WERI-Rb-1 (cell line): ENCODE data around the gene ABI3BP.

ENCODE experiments used
- DNase-seq: peaks from one replicate; pipeline ENCODE4 v3.0.0-alpha.2; 2020
- H3K27ac ChIP-seq: fragments of 250-450 bp; sonication (Bioruptor Pico); 2 replicates; pipeline ENCODE4 v1.5.1; 2020; ENCODE audit warnings: mild to moderate bottlenecking, moderate library complexity
- H3K27me3 ChIP-seq: fragments of 250-450 bp; sonication (Bioruptor Pico); 2 replicates; pipeline ENCODE4 v1.5.1; 2021; ENCODE audit warnings: mild to moderate bottlenecking, low read depth, moderate library complexity; ENCODE audit not compliant: insufficient read depth, severe bottlenecking
- H3K36me3 ChIP-seq: fragments of 250-450 bp; sonication (Bioruptor Pico); 2 replicates; pipeline ENCODE4 v1.5.1; 2020; ENCODE audit warnings: mild to moderate bottlenecking, moderate library complexity
- H3K4me3 ChIP-seq: 2 replicates; pipeline ENCODE4 v1.5.1; 2011; ENCODE audit warnings: low read depth, mild to moderate bottlenecking, control low read depth, low read length
- H3K9me3 ChIP-seq: fragments of 250-450 bp; sonication (Bioruptor Pico); 2 replicates; pipeline ENCODE4 v1.5.1; 2021; ENCODE audit warnings: mild to moderate bottlenecking, moderate library complexity; ENCODE audit not compliant: severe bottlenecking
- CTCF ChIP-seq: IDR thresholded peaks from 2 replicates; pipeline ENCODE4 v1.5.1; 2011; ENCODE audit warnings: low read depth, mild to moderate bottlenecking, control low read depth, inconsistent platforms, low read length

ABI3BP gene

GRCh38 chr3:100836661-100837060 is 156.6 kb downstream of the ABI3BP start:
- no peaks in the 10 kb centered on the region for H3K9me3 ChIP-seq
- H3K36me3 ChIP-seq, result no peaks in the 10 kb centered on the region
- H3K27ac ChIP-seq, result no peak overlapping the region
- no peak for DNase-seq
- no peak overlapping the region for H3K4me3 ChIP-seq
- H3K27me3 ChIP-seq, result no peaks in the 10 kb centered on the region
- TF ChIP-seq CTCF, result no peak

- TF ChIP-seq CTCF, result no peak
- no peak for DNase-seq
- no peak overlapping the region for H3K4me3 ChIP-seq
- no peaks in the 10 kb centered on the region for H3K9me3 ChIP-seq
- no peaks in the 10 kb centered on the region for H3K36me3 ChIP-seq
- H3K27ac ChIP-seq, result no peak overlapping the region
- no peaks in the 10 kb centered on the region for H3K27me3 ChIP-seq
Measured at GRCh38 chr3:100834332-100834731, 158.9 kb downstream of the ABI3BP start.

GRCh38 chr3:100833483-100833882 is 159.7 kb downstream of the ABI3BP start:
- DNase-seq, result no peak
- Histone ChIP-seq H3K36me3 (no peaks in the 10 kb centered on the region), H3K27me3 (no peaks in the 10 kb centered on the region), H3K4me3 (no peak overlapping the region), H3K9me3 (no peaks in the 10 kb centered on the region), H3K27ac (no peak overlapping the region)
- TF ChIP-seq CTCF, result no peak

- Histone ChIP-seq H3K27me3 (no peaks in the 10 kb centered on the region), H3K27ac (no peak overlapping the region), H3K36me3 (no peaks in the 10 kb centered on the region), H3K9me3 (no peaks in the 10 kb centered on the region), H3K4me3 (no peak overlapping the region)
- TF ChIP-seq CTCF, result no peak
- DNase-seq, result no peak
Measured at GRCh38 chr3:100831629-100832028, 161.6 kb downstream of the ABI3BP start.

- TF ChIP-seq CTCF, result no peak
- H3K27ac ChIP-seq, result no peak overlapping the region
- H3K4me3 ChIP-seq, result no peak overlapping the region
- no peak for DNase-seq
- H3K36me3 ChIP-seq, result no peaks in the 10 kb centered on the region
- H3K27me3 ChIP-seq, result no peaks in the 10 kb centered on the region
- H3K9me3 ChIP-seq, result no peaks in the 10 kb centered on the region
Measured at GRCh38 chr3:100830931-100831330, 162.3 kb downstream of the ABI3BP start.

- Histone ChIP-seq H3K27me3 (no peaks in the 10 kb centered on the region), H3K27ac (no peak overlapping the region), H3K9me3 (no peaks in the 10 kb centered on the region), H3K4me3 (no peak overlapping the region), H3K36me3 (no peaks in the 10 kb centered on the region)
- no peak for DNase-seq
- no peak for TF ChIP-seq CTCF
Measured at GRCh38 chr3:100825574-100825973, 167.6 kb downstream of the ABI3BP start.
